Neural progenitor cell (in vitro differentiated cells): ENCODE measurements around the gene IL17RA.

Experiments used
- EZH2 ChIP-seq: fragments of 200-600 bp; sonication (generic); IDR thresholded peaks from 2 replicates; pipeline ENCODE4 v1.6.1; 2017; ENCODE audit warnings: antibody characterized with exemption, mild to moderate bottlenecking, moderate library complexity
- TF ChIP-seq, protein P1 (sequence below): fragments of 200-600 bp; sonication (generic); IDR thresholded peaks from 2 replicates; pipeline ENCODE4 v1.5.1; 2017; ENCODE audit warnings: antibody characterized with exemption, mild to moderate bottlenecking

DNA sequence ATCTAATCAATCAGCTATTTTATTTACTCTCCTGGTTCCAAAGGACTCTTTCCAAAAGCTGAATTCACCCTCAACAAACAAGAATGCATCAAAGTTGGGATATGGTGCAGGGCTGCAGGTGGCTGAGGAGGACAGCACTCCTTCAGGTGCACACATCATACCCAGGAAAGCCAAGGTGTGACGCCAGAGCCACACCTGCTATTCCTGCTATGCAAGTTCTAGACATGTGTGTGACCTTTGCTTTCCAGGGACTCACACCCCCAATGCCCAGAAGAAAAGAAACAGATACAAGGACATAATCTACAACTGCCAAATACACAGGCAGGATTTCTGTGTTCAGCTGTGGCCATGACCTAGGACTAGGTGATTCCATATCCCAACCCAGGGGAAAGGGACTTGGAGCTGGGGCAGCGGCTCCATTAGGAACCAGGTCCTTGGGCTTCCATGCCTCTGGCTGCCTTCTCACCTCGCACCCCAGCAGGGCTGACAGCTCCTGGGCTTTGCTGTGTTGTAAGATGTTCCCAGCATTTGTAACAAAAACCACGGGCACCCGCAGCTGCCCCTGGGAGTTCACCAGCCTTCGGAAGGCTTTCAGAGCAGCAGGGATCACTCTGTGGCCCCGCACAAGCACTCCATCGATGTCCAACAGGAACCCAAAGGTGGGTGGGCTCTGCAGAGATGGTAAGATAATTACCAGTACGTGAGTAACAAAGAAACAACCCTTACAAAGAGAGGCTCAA is 64.4 kb downstream of the IL17RA start:
- TF ChIP-seq, protein P1, sequence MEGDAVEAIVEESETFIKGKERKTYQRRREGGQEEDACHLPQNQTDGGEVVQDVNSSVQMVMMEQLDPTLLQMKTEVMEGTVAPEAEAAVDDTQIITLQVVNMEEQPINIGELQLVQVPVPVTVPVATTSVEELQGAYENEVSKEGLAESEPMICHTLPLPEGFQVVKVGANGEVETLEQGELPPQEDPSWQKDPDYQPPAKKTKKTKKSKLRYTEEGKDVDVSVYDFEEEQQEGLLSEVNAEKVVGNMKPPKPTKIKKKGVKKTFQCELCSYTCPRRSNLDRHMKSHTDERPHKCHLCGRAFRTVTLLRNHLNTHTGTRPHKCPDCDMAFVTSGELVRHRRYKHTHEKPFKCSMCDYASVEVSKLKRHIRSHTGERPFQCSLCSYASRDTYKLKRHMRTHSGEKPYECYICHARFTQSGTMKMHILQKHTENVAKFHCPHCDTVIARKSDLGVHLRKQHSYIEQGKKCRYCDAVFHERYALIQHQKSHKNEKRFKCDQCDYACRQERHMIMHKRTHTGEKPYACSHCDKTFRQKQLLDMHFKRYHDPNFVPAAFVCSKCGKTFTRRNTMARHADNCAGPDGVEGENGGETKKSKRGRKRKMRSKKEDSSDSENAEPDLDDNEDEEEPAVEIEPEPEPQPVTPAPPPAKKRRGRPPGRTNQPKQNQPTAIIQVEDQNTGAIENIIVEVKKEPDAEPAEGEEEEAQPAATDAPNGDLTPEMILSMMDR = no peak
- no peak for TF ChIP-seq EZH2
